GM18511 (cell line): ENCODE data around the gene SFMBT1.
"Not testable (repeated sequence)": the region's sequence is repeated elsewhere in the genome, so short reads cannot be mapped to it uniquely, and the experiment has no call there.

Source experiments
- ATAC-seq: cut with Tn5 transposase; IDR thresholded peaks from one replicate; pipeline ENCODE4 v1.9.1; 2021; ENCODE audit warnings: mild to moderate bottlenecking, moderate library complexity; ENCODE audit not compliant: unreplicated experiment

The SFMBT1 gene

GRCh38 chr3:53073553-53074365, 27.9 kb upstream of the SFMBT1 start:
- ATAC-seq, result no peak

DNA sequence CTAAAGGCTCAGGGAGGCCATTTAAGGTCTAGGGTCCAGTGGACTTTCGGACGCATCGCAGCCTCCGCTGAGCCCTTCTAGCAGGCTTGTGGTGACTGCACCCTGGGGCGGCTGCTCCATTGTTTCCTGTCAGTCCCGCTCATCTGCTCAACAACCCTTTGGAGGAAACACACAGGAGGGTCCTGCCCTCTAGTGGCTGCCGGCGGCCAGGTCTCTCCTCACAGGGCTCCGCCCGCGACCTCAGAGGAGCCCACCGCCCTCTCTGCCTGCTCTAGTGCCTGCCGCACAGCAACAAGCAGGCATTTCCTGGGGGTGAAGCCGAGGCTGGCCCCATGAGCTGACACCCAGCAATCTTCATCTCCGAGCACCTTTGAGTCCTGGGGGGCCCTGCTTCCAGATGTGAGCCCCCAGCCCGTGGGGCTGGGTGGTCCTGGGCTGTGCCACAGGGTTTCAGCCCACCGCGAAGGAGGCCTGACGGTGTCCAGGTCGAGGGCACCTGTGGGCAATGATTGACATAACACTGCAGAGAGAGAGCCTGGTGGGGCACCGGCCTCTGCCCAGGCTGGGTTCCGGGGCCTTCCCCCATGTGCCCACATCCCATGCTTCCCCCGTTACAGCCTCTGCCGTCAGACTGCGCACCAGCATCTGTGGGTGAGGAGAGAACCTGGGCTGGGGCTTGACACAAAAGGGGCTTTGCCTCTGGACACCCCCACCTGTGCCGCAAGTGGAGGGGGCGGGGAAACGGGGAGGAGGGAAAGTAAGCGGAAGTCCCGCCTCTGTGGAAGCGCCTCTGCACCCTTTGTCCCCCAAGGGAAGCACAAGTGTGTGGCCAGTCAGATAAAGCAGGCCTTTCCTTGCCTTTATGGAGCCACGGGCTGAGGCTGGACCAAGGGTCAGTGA, 27.0 kb upstream of the SFMBT1 start:
- peak; percentile 94 for ATAC-seq

DNA sequence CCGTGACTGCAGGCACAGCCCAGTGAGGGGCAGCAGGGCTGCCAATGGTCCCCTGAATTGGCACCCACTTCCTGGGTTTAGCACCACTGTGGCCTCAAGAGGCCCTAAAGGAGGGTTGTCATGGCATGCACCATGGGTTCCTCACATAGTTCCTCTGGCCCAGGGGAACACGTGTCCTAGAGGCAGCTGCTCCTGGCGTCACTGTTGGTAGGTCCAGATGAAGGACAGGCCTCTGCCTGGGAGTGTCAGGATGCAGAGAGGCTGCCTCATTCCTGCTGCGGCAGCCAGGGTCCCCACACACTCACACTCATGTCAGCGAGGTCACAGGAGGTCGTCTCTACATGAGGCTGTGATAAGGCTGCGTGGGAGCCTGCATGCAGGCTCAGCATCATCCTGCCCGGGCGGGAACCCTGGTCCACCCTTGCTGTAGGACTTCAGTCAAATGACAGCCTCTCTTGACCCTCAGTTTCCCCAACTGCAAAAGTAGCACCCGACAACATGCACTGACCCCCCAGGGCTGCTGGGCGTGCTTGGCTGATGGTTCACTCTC, 26.1 kb upstream of the SFMBT1 start:
- ATAC-seq, result no peak

- ATAC-seq, result no peak
Measured at GRCh38 chr3:53069422-53070068, 23.7 kb upstream of the SFMBT1 start.

- no peak for ATAC-seq
Measured at GRCh38 chr3:53068176-53068575, 22.3 kb upstream of the SFMBT1 start.

- ATAC-seq, result no peak
Measured at GRCh38 chr3:53067567-53067966, 21.7 kb upstream of the SFMBT1 start.

DNA sequence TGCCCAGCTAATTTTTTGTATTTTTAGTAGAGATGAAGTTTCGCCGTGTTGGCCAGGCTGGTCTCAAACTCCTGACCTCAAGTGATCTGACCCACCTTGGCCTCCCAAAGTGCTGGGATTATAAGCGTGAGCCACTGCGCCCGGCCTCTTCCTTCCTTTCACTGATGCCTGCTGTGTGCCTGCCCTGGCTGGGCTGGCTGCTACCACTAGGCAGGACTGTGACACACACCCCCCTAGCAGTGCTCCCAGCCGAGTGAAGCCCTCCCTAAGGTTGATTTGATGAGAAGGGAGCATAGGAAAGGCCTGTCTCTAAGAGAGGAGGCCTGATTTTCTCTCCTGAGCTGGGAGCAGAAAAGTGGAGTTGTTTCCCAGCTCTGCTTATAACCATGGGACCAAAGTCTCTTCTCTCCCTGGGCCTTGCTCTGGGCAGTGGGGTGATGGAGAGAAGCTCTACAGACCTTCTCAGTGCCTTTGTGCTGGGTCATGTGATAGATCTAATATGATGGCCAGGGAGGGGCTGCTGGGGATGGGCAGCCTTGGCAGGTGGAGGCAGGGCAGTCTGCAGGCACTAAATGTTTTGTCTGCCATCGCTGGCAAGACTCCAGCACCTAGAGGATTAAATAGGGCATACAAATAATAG, 20.1 kb upstream of the SFMBT1 start:
- ATAC-seq, result no peak

- no peak for ATAC-seq
Measured at GRCh38 chr3:53062905-53063304, 17.0 kb upstream of the SFMBT1 start.

DNA sequence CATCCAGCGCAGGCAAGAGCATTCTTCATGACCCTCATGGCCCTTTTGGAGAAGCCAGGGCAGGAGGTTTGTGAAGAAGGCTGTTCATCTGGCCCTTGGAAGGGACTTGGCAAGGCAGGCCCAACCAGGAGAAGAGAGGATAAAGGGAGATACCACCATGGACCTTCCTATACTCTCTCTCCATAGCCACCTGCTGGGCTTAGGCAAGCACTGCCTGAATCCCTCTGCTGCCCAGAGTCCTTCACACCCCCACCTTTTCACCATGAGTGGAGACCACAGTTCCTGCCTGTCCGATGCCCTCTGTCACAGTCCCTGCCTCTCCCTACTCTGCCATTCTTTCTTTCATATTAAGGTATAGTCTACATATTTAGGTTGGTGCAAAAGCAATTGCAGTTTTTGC, 10.6 kb upstream of the SFMBT1 start:
- no peak for ATAC-seq

DNA sequence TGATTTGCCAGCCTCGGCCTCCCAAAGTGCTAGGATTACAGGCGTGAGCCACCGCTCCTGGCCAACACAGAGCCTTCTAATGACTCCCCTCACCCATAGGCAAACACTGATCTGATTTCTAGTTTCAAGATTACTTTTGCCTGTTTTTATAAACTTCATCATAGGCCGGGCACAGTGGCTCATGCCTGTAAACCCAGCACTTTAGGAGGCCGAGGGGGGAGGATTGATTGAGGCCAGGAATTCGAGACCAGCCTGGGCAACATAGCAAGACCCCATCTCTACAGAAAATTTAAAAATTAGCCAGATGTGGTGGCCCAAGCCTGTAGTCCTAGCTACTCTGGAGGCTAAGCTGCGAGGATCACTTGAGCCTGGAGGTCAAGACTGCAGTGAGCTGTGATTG, 8.4 kb upstream of the SFMBT1 start:
- ATAC-seq, result not testable (repeated sequence)

DNA sequence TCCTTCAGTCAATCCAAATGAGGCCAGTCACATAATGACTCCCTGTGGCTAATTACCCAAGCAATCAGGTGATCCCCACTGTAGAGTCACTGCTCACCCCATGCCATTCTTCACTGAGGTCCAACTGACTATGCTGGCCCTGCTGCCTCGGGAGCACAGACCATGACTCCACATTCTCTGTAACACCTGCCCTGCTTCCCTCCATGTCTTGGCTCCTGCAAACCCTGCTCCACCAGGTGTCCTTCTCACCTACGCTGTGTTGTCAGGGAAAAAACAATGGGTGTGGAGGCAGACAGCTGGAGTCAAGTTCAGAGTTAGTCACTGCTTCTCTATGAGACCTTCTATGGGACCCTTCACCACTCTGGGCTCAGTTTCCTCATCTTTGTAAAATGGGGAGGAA, 6.1 kb upstream of the SFMBT1 start:
- no peak for ATAC-seq

DNA sequence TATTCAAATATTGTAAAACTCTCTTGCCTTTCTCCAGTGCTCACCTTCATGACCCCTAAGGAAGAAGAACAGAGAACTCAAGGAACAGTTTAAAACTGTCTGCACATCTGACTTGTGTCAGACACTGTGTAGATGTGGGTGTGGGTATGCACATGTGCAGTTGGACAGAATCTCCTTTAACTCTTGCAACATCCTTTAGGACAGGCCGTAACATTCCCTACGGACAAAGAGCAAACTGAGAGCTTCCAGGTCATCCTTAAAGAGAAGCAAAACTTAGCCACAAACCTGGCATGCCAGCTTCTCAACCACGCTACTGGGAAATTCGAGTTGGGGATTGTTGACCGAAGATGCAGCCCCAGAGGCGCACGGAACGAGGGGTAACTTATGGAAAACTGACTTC, 4.1 kb upstream of the SFMBT1 start:
- ATAC-seq, result no peak

DNA sequence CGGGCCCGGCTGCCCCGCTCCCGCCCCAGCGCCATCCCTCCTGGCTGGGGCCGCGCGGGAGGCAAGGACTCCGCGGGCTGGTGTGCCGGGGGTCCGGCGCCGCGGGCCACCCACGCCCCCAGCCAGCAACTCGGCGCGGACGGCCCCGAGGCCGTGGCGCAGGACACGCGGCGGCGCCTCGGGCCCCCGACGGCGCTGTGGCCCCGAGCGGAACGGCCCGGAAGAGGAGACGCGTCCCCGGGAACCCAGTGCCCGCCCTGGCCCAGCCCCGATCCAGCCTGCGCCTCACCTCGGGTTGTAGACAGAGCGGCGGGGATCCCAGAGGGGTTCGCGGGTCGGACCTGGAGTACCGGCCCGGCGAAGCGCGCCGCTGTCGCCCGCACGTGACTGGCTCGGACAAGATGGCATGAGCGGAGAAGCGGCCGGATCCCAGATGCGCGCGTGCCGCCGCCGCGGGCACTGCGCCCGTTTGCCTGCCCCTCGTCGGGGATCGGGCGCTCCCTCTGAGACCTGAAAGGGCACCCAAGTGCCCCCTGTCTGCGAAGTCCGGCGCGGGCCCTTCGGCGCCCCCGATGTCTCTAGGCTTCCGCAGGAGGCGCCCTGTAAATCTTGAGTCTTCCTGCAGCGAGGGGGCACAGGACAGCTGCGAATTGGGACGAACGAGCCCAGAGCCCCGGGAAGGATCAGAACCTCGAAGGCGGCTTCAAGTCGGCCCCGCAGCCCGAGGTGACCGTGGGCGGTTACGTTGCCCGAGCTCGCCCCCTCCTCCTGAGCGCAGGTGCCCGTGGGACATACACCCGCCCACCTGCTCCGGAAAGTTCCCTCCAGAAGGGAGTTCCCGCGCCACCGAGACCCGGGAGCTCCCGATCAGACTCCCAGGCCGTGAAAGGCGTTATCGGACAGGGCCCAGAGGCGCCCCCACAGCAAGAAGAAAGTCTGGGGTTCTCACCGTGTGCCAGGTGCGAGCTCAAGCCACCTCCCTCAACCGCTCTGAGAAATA, 598 bp upstream of the SFMBT1 start:
- peak; percentile 55 for ATAC-seq

- peak; percentile 1 for ATAC-seq
Measured at GRCh38 chr3:53044711-53045517, 959 bp downstream of the SFMBT1 start.

GRCh38 chr3:53044371-53044710, 1.5 kb downstream of the SFMBT1 start:
- ATAC-seq, result no peak

GRCh38 chr3:53043738-53044137, 2.1 kb downstream of the SFMBT1 start:
- ATAC-seq, result no peak

DNA sequence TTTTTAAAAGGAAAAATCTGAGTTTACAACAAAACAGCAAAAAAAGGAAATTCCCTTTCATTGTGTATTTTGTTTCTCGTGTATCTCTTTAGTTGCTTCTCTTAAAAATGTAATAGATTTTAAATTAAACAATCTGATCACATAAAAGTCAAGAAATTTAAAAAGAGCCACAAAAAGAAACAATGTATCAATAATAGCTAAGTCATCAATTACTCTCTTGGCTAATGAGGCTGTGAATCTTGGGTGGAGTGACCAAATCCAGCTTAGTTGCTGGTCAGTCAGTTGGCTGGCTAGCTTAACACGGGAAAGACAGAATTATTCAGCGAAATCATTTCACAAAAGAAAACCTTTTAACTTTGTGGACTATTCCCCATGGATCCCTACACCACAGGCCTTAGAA, 3.2 kb downstream of the SFMBT1 start:
- no peak for ATAC-seq

DNA sequence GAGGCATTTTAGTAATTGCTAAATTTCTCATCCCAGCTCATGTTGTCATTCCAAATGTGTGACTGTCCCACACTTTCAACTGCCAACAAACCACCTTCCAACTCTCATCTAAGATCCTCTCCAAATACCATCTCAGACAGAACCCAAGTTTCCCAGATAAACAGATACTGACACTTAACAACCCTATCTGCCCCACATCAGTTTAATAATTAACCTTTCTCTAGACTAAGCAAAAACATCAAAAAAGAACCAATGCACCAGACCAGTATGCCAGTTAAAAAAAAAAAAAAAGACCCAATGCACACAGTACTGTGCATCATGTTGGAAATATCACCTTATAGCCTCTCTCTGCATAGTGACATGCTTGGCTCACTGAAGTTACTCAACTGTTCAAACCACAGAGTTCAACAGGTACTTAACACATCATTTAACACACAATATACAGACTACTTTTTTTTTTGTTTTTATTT, 5.5 kb downstream of the SFMBT1 start:
- ATAC-seq, result no peak

DNA sequence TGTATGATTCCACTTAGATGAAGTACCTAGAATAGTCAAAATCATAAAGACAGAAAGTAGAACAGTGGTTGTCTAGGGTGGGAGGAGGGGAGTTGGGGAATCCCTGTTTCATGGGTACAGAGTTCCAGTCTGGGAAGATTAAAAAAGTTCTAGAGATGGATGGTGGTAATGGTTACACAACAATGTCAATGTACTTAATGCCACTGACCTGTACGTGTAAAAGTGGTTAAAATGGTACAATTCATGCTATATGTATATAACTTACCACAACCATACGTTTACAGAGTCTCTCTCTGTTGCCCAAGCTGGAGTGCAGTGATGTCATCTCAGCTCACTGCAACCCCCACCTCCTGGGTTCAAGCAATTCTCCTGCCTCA, 6.5 kb downstream of the SFMBT1 start:
- no peak for ATAC-seq
